Hematopoietic multipotent progenitor cell treated with erythropoietin and hydrocortisone succinate and interleukin-3 and kit ligand, for 4 days (in vitro differentiated cells): ENCODE results near the gene HIPK4.
A peak's percentile ranks its signal among the peaks of the same experiment; 100 is the strongest.
"Not testable (repeated sequence)": the region's sequence is repeated elsewhere in the genome, so short reads cannot be mapped to it uniquely, and the experiment has no call there.

Experiments
- DNase-seq: peaks from one replicate; pipeline ENCODE4 v3.0.0-alpha.2; 2015

The HIPK4 gene

GRCh38 chr19:40335855-40336600 lies 54.0 kb downstream of the HIPK4 start:
- DNase-seq: no peak

GRCh38 chr19:40335101-40335500 lies 54.9 kb downstream of the HIPK4 start:
- no peak for DNase-seq

GRCh38 chr19:40333083-40333482 lies 56.9 kb downstream of the HIPK4 start:
- not testable (repeated sequence) for DNase-seq

GRCh38 chr19:40332669-40333068 lies 57.3 kb downstream of the HIPK4 start:
- DNase-seq: no peak

- peak; percentile 62 for DNase-seq
Measured at GRCh38 chr19:40331052-40331451, 58.9 kb downstream of the HIPK4 start.
